Glutamatergic neuron (in vitro differentiated cells): ENCODE measurements around the gene C1orf56. TPM values are rescaled to one million over a fixed set of nuclear protein-coding genes. Genes with fewer than 3 reads are reported as not detected.

Experiments
- DNase-seq: peaks from one replicate; pipeline ENCODE4 v3.0.0; 2022
- H3K27ac Mint-ChIP-seq: one replicate; pipeline ENCODE4 v1.8.0; 2020; ENCODE audit warnings: mild to moderate bottlenecking, mixed read lengths, inconsistent platforms; ENCODE audit not compliant: unreplicated experiment
- H3K27me3 Mint-ChIP-seq: one replicate; pipeline ENCODE4 v1.8.0; 2020; ENCODE audit warnings: mild to moderate bottlenecking, moderate library complexity, mixed read lengths, inconsistent platforms; ENCODE audit not compliant: unreplicated experiment
- H3K36me3 Mint-ChIP-seq: one replicate; pipeline ENCODE4 v1.8.0; 2020; ENCODE audit warnings: mild to moderate bottlenecking, mixed read lengths, inconsistent platforms; ENCODE audit not compliant: unreplicated experiment
- H3K4me1 Mint-ChIP-seq: one replicate; pipeline ENCODE4 v1.8.0; 2020; ENCODE audit warnings: mild to moderate bottlenecking, low read depth, mixed read lengths, inconsistent platforms; ENCODE audit not compliant: unreplicated experiment
- H3K4me3 Mint-ChIP-seq: one replicate; pipeline ENCODE4 v1.8.0; 2020; ENCODE audit warnings: mild to moderate bottlenecking, mixed read lengths, inconsistent platforms; ENCODE audit not compliant: unreplicated experiment
- H3K9me3 Mint-ChIP-seq: one replicate; pipeline ENCODE4 v1.8.0; 2020; ENCODE audit warnings: mild to moderate bottlenecking, moderate library complexity, mixed read lengths, inconsistent platforms; ENCODE audit not compliant: unreplicated experiment
- CTCF ChIP-seq: fragments of 200-600 bp; sonication (generic); IDR thresholded peaks from one replicate; pipeline ENCODE4 v1.5.0; 2021; ENCODE audit not compliant: partially characterized antibody, unreplicated experiment
- total RNA-seq: library from RNA; stranded (reverse); fragmentation: NEBNext Ultra II Directional; extraction: Animal tissue kit (Norgen Biotek cat#: 25700); gene quantifications from one replicate; pipeline ENCODE4 v1.2.1, GENCODE V29; 2021; ENCODE audit not compliant: unreplicated experiment

Gene C1orf56
- total RNA-seq, 1 donor from 2014 or later: 1.8 TPM

- Mint-ChIP-seq H3K27me3 (peaks cover 2% of the 10 kb centered on the region), H3K27ac (peak overlapping the region; percentile 44), H3K4me1 (peaks cover 4% of the 10 kb centered on the region), H3K4me3 (no peak overlapping the region), H3K36me3 (no peaks in the 10 kb centered on the region), H3K9me3 (no peaks in the 10 kb centered on the region)
- no peak for DNase-seq
- TF ChIP-seq CTCF: no peak
These were observed 34.0 kb upstream of the C1orf56 start for GRCh38 chr1:151013518-151013917.

- peak; percentile 55 for TF ChIP-seq CTCF
- no peaks in the 10 kb centered on the region for H3K36me3 Mint-ChIP-seq
- H3K9me3 Mint-ChIP-seq: no peaks in the 10 kb centered on the region
- H3K27me3 Mint-ChIP-seq: no peaks in the 10 kb centered on the region
- H3K27ac Mint-ChIP-seq: no peak overlapping the region
- H3K4me3 Mint-ChIP-seq: no peak overlapping the region
- peak; percentile 85 for DNase-seq
- no peaks in the 10 kb centered on the region for H3K4me1 Mint-ChIP-seq
These were observed 22.9 kb upstream of the C1orf56 start for GRCh38 chr1:151024540-151025146.

GRCh38 chr1:151026460-151026859 is 21.1 kb upstream of the C1orf56 start:
- Mint-ChIP-seq H3K4me1 (no peaks in the 10 kb centered on the region), H3K9me3 (no peaks in the 10 kb centered on the region), H3K27ac (no peak overlapping the region), H3K36me3 (no peaks in the 10 kb centered on the region), H3K4me3 (no peak overlapping the region), H3K27me3 (no peaks in the 10 kb centered on the region)
- no peak for DNase-seq
- no peak for TF ChIP-seq CTCF

- no peaks in the 10 kb centered on the region for H3K27me3 Mint-ChIP-seq
- no peak overlapping the region for H3K4me3 Mint-ChIP-seq
- no peaks in the 10 kb centered on the region for H3K36me3 Mint-ChIP-seq
- no peaks in the 10 kb centered on the region for H3K4me1 Mint-ChIP-seq
- no peak for DNase-seq
- no peaks in the 10 kb centered on the region for H3K9me3 Mint-ChIP-seq
- no peak overlapping the region for H3K27ac Mint-ChIP-seq
- TF ChIP-seq CTCF: no peak
These were observed 15.4 kb upstream of the C1orf56 start for GRCh38 chr1:151032164-151032563.

GRCh38 chr1:151035167-151035566 is 12.4 kb upstream of the C1orf56 start:
- Mint-ChIP-seq H3K4me1 (no peaks in the 10 kb centered on the region), H3K27ac (no peak overlapping the region), H3K9me3 (no peaks in the 10 kb centered on the region), H3K36me3 (no peaks in the 10 kb centered on the region), H3K27me3 (no peaks in the 10 kb centered on the region), H3K4me3 (no peak overlapping the region)
- no peak for TF ChIP-seq CTCF
- DNase-seq: no peak
